GM19035 (cell line): Measurements from ENCODE around the gene SLC25A47.
"Not testable (repeated sequence)": the region's sequence is repeated elsewhere in the genome, so short reads cannot be mapped to it uniquely, and the experiment has no call there.

ENCODE experiments used
- ATAC-seq: cut with Tn5 transposase; IDR thresholded peaks from one replicate; pipeline ENCODE4 v1.9.1; 2021; ENCODE audit not compliant: unreplicated experiment

The SLC25A47 gene

DNA sequence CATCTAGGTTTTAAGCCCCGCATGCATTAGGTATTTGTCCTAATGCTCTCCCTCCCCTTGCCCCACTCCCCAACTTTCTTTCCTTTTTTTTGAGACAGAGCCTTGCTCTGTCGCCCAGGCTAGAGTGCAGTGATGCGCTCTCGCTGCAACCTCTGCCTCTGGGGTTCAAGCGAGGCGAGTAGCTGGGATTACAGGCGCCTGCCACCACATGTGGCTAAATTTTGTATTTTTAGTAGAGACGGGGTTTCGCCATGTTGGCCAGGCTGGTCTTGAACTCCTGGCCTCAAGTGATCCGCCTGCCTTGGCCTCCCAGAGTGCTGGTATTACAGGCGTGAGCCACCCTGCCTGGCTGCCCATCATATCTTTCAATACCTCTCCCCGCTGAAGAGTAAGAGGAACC lies 19.7 kb downstream of the SLC25A47 start:
- ATAC-seq = not testable (repeated sequence)

DNA sequence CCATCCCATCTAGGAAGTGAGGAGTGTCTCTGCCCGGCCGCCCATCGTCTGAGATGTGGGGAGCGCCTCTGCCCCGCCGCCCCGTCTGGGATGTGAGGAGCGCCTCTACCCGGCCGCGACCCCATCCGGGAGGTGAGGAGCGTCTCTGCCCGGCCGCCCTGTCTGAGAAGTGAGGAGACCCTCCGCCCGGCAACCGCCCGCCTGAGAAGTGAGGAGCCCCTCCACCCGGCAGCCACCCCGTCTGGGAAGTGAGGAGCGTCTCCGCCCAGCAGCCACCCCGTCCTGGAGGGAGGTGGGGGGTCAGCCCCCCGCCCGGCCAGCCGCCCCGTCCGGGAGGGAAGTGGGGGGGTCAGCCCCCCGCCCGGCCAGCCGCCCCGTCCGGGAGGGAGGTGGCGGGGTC lies 21.5 kb downstream of the SLC25A47 start:
- not testable (repeated sequence) for ATAC-seq

DNA sequence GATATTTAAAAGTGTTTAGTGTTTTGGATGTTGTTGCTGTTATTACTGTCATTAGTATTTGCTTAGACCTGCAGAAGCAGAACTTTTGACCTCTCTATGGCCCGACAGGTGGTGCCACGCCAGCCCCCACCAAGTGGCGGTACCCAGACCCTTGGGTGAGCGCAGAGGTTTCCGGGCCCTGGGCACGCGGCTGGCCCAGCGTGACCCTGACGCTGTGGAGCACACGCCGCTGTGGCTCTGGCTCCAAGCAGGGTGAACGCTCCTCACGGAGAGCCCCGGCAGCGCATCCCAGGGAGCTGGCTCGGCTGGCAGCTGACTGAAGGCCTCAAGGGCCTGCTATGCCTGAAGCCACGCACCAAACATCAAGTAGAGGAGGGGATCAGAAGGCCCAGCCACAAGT lies 22.6 kb downstream of the SLC25A47 start:
- no peak for ATAC-seq

- ATAC-seq = no peak
Observed at GRCh38 chr14:100346306-100347091, 23.4 kb downstream of the SLC25A47 start.

GRCh38 chr14:100348253-100348729 lies 25.2 kb downstream of the SLC25A47 start:
- ATAC-seq = no peak

GRCh38 chr14:100348784-100349685 lies 25.9 kb downstream of the SLC25A47 start:
- ATAC-seq = no peak

GRCh38 chr14:100350276-100350926 lies 27.3 kb downstream of the SLC25A47 start:
- ATAC-seq = no peak

DNA sequence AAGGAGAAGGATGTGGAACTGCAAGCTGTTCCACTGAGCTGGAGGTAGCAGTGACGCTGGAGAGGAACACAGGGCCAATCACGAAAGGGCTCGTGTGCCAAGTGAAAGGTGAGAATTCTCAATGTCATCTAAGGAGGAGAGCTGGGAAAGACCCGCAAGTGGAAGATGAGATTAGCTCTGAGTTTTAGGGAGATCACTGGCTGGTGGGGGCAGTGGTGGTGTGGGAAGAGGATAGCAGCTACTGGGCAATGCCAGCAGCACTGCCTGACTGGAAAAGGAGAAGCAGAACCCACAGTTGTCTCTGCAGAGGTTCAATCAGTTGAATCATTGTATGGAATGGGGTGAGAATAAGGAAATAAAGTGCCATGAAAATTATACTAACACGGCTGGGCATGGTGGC lies 27.8 kb downstream of the SLC25A47 start:
- ATAC-seq = no peak

DNA sequence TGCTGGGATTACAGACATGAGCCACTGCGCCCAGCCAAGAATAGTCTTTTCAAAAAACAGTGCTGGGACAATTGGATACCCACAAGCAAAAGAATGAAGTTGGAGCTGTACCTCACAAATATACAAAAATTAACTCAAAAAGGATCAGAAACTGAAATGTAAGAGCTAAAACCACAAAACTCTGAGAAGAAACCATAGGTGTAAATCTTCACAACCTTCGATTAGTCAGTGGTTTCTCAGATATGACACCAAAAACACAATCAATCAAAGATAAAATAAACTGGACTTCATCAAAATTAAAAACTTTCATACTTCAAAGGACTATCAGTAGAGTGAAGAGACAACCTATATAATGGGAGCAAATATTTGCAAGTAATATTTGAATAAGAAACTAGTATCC lies 35.3 kb downstream of the SLC25A47 start:
- ATAC-seq = no peak

DNA sequence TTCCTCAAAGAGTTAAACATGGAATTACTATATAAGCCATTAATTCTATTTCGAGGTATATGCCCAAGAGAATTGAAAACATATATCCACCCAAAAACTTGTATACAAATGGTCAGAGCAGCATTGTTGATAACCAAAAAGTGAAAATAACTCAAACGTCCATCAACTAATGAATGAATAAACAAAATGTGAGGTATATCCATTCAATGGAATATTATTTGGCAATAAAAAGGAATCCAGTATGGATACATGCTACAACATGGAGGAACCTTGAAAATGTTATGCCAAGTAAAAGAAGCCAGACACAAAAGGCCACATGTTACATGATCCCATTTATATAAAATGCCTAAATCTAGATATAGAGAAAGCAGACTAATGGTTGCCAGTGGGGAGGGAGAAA lies 36.0 kb downstream of the SLC25A47 start:
- no peak for ATAC-seq

- ATAC-seq = no peak
Observed at GRCh38 chr14:100359881-100360280, 36.7 kb downstream of the SLC25A47 start.

DNA sequence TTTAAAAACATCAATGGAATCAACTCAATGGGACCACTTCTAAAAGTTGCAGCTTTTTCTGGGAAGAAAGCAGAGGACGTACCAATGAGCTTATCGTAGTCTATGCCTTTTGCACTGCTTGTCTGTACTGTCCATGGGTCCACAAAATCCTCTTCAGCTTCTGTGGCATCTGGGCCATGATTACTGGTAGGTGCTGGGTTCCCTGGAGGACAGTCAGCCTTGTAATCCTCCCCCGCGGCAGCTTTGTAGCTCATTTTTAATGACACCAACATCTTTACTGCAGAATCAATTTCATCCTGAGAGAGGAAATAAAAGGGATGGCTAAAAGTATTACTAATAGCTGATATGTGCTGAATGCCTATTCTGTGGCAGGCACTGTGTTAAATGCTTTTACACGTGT lies 38.5 kb downstream of the SLC25A47 start:
- ATAC-seq = no peak

DNA sequence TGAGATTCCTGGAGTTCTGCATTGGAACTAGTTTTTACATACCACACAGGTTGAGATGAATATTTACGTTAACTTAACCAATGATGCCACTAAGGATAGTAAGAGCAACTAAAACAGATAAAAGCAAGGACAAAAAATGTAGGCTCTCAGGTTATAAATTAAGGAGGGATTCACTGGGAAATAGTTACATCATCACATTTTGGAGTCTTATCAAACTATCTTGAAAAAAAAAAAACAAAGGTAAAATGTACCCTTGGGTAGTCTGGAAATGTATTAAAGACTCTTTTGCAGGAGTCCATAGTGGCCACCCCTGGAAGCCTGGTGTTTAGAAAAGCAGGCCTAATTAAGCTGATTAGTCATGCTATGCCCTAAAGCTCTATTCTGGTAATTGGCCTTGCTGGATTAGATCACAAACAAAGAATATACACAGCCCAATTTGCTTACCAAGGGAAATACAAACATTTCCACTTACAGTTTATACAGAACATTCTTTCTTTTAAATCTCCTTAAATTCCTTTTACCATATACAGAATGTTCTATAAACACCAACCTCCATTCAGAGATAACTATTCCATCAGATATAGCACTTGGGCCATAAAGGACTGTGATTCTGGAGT lies 39.3 kb downstream of the SLC25A47 start:
- ATAC-seq = no peak

DNA sequence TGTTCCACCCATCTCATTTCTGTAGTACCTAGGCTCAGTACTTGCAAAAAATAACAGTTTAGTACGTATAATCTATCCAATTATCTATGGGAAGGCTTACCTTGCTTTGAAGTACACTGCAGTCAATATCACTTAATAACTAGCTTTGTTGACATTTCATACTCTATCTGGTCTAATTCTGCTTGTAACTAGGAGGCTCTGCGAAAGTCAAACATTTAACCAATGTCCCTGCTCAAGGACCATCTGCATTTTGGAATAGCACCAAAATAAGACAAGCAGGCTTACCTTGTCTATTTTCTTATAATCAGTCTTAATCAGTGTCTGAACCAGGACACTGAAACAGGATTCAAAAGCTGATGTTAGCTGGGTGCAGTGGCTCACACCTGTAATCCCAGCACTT lies 39.9 kb downstream of the SLC25A47 start:
- no peak for ATAC-seq

DNA sequence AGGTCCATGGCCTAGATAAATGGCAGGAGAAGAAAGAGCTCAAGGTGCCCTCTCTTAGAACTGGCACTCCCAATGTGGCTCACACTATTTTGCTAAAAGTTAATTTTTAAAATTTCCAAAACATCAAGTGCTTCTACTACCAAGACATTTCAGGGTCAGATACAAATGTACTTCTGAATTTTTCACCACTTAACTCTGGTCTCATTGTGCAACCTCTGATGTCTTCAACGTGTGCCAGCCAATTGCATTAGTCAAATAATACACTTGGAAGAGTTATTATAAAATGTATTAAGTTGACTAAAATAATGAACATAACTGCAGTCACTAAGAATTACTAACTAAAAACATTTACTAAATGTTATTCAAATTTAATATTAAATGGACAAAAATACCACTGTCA lies 41.3 kb downstream of the SLC25A47 start:
- no peak for ATAC-seq

DNA sequence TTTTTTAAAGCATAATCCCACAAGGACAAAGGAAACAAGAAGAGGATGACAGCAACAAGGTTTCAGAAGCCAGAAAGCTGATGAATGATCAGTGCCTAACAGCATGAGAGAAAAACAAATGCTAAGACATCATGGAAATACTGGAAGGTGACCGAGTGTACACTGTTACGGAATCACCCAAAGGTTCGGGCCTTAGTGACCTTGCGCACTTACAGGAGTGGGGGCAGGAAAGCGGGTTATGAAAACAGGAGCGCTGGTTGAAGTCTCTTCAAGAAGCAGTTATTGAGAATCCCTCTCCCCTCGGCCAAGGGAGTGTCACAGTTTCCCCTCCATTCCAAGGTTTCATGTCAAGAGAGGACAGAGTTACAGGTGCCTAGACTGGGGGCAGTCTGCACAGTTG lies 42.6 kb downstream of the SLC25A47 start:
- ATAC-seq = no peak

DNA sequence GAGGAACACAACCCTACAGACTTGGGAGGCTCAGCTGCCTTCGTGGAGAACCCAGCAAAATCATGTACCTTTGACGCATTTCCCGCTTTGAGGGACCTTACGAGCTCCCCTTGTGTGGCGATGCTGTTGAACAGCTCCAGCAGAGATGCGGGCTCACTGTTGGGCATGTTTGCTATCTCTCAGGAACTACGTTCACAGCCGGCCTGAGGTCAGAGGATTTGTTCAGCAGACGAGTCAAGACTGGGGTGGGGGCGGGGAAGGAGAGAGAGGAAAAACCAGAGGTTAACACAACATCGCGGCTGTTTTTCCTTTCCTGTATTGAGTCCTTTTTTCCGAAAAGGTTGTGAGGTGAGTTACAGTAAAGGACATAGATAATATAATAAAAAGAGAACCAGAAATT lies 45.9 kb downstream of the SLC25A47 start:
- no peak for ATAC-seq

DNA sequence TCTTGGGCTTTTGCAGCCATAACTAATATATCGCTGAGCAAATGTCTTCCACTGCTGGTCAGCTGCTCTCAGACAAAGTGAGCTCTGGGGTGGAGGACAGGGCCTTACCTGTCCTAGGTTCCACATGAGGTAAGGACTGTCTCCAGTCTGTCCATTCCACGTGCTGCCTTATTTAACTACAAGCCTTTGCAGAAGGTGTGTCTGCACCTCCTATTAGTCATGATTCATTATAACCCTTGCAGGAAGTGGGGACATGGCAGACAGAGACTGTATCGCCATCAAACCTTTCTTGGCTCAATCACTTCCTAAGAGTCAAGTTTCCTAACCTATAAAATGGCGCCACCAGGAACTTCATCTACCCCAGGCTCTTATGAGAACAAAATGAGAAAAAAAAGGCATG lies 46.9 kb downstream of the SLC25A47 start:
- ATAC-seq = no peak

DNA sequence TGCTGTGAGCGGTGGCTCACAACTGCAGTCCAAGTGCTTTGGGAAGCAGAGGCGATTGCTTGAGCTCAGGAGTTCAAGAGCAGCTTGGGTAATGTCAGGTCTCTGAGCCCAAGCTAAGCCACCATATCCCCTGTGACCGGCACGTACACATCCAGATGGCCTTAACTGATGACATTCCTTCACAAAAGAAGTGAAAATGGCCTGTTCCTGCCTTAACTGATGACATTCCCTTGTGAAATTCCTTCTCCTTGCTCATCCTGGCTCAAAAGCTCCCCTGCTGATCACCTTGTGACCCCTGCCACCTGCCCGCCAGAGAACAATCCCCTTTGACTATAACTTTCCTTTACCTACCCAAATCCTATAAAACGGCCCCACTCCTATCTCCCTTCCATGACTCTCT lies 48.6 kb downstream of the SLC25A47 start:
- no peak for ATAC-seq

GRCh38 chr14:100372357-100373048 lies 49.4 kb downstream of the SLC25A47 start:
- no peak for ATAC-seq
